GM19372 (cell line): ENCODE measurements around the gene TMEM204.

ENCODE experiments used
- ATAC-seq: cut with Tn5 transposase; IDR thresholded peaks from one replicate; pipeline ENCODE4 v1.9.1; 2021; ENCODE audit warnings: mild to moderate bottlenecking, low read depth, moderate library complexity; ENCODE audit not compliant: unreplicated experiment

TMEM204 gene

DNA sequence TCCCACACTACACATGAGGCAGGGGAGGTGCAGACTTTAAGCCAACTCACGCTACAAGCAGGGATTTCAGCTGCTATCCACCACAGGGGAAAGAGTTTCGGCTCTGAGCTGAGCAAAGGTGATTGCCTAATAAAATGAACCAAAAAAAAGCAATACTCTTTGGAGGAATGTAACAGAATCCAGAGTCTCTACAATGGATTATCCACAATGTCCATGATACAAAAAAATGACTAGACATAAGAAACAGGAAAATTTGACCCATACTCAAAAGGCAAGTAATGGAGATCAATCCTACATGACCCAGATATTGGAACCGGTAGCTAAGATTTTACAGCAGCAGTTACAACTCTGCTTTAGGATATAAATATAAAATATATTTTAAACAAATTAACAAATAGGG, 19.0 kb upstream of the TMEM204 start:
- ATAC-seq: no peak

DNA sequence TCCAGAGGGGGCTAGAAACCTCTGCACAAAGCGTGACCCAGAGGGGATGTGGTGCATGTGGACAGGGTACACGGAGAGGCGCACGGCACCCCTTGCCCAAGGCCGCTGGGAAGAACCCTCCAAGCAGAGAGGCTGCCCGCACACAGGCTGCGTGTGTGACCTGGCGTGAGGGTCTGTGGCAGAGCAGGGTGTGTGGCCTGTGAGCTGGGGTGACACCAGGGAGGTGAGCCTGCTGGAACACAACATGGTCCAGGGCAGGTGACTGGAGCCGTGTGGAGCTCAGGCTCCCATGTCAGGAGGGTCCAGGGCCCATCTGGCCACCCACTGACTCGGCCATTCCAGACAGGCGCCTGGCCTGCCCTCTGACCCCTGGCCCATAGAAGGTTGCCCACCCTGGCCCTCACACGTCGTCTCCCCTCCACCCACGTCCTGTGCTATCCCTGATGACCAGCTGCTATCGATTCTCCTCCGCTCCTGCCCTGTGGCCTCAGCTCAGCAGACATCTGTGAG, 14.8 kb upstream of the TMEM204 start:
- ATAC-seq: no peak

- no peak for ATAC-seq
Observed at GRCh38 chr16:1519831-1520230, 13.6 kb upstream of the TMEM204 start.

- no peak for ATAC-seq
Observed at GRCh38 chr16:1520461-1520860, 13.0 kb upstream of the TMEM204 start.

DNA sequence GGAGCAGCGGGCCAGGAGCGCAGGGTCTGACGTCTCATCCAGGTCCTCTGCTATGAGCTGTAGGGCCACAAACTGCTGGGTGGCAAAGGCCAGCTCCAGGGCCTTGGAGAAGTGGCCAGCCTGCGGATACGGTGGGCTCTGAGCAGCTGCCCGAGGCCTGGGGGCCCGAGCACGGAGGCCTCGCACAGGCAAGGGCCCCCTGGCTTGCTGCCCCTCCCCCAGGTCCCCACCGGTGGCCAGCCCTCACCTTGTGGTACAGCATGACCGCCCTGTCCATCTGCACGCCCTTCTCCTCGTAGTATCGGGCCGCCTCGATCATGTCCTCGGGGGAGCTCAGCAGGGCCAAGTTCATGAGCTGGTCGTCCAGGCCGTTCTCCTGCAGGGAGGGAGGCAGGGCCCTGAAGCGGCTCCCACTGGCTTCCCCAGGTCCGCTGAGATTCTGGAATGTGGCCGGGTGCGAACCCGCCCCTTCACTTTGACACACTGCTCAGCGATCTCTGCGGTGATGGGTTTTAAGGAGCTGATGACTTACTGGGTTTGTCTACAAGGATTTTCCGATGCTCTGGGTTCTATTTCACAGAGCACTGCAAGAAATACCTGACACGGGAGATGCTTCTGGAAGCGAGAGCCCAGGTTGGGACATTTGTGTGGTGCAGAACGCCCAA, 9.8 kb upstream of the TMEM204 start:
- ATAC-seq: no peak

DNA sequence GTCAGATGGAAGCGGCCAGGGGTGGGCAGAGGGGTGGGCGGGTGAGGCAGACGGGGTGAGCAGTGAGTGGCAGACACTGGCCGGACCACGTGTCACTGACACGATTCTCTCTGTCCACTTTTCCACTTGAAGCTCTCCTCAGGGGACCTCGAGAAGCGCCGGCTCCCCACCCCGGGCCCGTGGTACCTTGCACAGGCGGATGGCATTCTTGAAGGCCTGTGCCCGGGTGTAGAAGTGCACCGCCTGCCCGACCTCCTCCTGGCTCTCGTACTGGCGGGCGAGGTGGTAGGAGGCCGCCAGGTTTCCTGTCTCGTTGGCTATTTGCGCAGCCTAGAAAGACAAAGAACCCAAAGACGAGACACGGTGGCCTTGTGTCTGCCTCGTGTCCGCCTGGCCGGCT, 9.1 kb upstream of the TMEM204 start:
- no peak for ATAC-seq

GRCh38 chr16:1525871-1526607, 7.4 kb upstream of the TMEM204 start:
- no peak for ATAC-seq

GRCh38 chr16:1526608-1527555, 6.6 kb upstream of the TMEM204 start:
- ATAC-seq: no peak

DNA sequence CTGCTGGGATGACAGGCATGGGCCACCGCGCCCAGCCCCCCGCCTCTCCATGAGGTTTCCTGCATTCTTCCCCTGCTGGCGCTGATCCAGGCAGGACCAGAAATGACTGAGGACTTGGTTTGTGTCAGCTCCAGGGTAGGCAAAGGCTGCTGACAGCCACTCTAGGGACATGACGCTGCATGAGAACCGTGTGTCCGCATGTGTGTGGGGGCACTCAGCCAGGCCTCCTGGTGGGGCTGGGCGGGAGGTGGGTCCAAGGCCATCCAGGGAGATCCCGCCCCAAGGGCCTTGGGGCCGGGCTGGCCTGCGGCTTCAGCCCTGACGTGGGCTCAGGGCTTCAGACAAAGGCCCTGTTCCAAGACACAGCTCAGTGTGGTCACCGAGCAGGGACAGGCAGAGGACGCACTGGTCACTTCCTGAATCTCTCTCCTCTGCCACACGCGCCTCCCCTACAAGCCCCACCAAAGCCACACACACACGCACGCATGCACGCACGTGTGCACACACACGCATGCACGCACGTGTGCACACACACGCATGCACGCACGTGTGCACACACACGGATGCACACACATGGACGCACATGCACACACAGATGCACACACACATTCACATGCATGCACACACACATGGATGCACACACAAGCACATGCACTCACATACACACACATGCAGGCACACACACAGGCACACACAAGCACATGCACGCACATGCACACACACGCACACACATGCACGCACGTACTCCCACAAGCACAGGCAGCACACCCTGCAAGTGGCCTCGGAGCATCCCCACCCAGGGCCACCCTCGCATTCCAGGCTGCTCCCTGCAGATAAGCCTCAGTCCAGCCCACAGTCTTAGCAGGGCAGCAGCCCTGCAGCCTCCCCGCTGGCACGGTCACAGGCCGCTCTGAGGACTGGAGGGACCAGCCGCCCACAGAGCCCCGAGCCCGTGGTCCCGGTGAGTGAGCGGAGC, 5.3 kb upstream of the TMEM204 start:
- no peak for ATAC-seq

GRCh38 chr16:1528921-1529537, 4.4 kb upstream of the TMEM204 start:
- ATAC-seq: no peak

DNA sequence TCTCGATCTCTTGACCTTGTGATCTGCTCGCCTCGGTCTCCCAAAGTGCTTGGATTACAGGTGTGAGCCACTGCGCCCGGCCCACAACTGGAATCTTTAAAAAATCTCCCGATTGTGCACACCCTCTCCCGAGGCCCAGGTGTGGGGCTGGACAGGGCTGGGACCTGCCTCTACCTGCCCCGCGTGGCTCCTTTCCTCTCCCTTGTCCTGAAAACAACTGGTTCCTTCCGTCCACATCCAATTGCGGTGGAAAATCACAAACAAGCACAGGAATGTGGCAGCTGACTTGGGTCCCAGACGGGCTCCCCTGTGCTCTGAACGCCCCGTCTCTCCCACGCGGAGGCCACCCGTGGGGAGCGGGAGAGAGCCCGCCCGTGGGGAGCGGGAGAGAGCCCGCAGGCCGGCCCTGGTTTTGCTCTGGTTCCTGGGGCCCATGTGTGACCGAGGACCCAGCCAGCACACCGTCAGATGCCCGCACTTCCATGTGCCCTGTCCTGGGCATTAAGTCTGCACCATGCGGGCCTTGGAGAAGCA, 3.0 kb upstream of the TMEM204 start:
- no peak for ATAC-seq

GRCh38 chr16:1530883-1531637, 2.4 kb upstream of the TMEM204 start:
- ATAC-seq: no peak

GRCh38 chr16:1531638-1531910, 1.9 kb upstream of the TMEM204 start:
- no peak for ATAC-seq

DNA sequence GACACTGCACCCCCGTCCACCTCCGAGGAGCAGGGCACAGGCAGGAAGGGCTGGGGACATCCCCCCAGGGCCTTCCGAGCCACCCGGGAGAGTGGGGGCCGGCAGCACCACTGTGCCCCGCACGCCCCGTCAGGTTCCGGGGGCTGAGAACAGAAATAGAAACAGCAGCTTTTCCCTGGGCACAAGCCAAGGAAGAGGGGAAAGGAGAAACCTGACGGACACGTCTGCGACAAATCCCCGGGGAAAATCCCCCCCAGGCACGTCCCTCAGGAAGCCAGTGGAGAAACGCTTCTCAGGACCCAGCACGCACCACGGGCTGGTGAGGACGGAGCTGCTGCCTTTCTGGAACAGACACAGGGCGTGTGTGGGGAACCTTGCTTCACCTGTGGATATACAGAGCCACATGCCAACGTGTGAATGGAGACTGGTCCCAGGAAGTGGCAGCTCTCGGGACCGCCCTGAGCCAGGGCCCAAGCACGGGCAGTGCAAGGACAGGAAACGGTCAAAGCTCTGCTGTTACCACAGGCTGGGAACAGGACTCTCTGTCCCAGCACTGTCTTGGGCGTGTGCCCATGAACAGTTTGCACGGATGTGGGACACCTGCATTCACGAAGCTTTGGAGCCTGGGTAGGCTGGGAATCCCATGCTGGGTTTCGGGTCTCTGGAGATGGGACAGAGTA, 1.2 kb upstream of the TMEM204 start:
- no peak for ATAC-seq

GRCh38 chr16:1532771-1533170, 695 bp upstream of the TMEM204 start:
- ATAC-seq: no peak

DNA sequence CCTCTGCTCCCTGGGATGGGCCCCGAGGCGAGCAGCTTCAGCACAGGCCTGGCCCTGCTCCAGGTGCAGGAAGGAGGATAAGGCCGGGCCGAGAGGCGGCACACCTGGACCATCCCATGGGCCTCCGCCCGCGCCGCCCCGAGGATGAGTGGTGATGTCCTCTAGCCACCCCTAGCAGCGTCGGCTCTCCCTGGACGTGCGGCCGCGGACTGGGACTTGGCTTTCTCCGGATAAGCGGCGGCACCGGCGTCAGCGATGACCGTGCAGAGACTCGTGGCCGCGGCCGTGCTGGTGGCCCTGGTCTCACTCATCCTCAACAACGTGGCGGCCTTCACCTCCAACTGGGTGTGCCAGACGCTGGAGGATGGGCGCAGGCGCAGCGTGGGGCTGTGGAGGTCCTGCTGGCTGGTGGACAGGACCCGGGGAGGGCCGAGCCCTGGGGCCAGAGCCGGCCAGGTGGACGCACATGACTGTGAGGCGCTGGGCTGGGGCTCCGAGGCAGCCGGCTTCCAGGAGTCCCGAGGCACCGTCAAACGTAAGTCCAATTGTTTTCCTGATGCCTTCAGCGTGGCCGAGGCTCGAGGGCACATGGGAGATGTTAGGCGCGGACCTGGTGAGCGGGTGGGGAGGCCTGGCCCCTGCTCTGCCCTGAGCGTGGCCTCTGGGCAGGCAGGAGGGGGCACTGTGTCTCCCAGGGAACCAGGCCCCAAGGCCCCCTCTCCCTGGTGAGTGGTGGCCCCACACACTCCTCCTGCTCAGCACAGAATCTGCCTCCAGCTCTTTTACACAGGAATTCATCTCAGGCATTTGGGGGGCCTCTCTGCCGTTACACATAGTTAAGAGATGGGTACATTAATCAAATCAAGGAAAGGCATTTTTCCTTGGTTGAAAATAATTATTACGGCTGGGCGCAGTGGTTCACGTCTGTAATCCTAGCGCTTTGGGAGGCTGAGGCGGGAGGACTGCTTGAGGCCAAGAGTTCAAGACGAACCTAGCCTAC, 855 bp downstream of the TMEM204 start:
- no peak for ATAC-seq
